Measurements from ENCODE around the gene ARID4B. TPM values are rescaled to one million over a fixed set of nuclear protein-coding genes. Genes with fewer than 3 reads are reported as not detected.
"Not testable (repeated sequence)": the region's sequence is repeated elsewhere in the genome, so short reads cannot be mapped to it uniquely, and the experiment has no call there.

ARID4B gene
- total RNA-seq, 1 experiment from 2014 or later, result 34.0 TPM

DNA sequence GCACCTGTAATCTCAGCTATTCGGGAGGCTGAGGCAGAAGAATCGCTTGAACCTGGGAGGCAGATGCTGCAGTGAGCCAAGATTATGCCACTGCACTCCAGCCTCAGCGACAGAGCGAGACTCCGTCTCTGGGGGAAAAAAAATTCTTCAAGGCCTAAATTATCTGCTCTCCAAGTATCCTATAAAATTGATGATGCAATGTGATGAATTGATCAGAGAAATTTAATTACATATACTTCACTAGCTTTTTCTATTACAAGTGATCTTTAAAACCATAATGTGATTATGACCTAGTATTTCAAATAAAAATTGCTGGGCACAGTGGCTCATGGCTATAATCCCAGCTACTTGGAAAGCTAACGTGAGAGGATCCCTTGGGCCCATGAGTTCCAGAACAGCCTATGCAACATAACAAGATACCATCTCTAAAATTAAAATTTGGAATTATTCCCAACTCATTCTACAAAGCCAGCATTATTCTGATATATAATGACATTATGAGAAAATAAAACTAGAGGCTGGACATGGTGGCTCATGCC is 43.7 kb downstream of the ARID4B start:
- H3K36me3 Mint-ChIP-seq (ENCODE audit: insufficient read depth in 1 of 3, low read depth in 3 of 3), result peaks cover 0 to 3% (median 0%) of the 10 kb centered on the region in 3 experiments; a peak in 3 of 7 replicates
- Histone ChIP-seq H3K27me3 (ENCODE audit: insufficient read depth, low read length) (no peaks in the 10 kb centered on the region), H3K18ac (ENCODE audit: insufficient read length, low read depth, low read length) (no peak overlapping the region), H4K8ac (replicated peaks; ENCODE audit: insufficient read length, low read depth, low read length) (no peak overlapping the region), H2BK12ac (ENCODE audit: insufficient read length, low read depth, low read length) (no peak overlapping the region), H2BK120ac (ENCODE audit: low read depth, low read length, poor library complexity, severe bottlenecking) (no peak overlapping the region), H3K4me1 (ENCODE audit: insufficient read depth, low read length) (peaks cover 6% of the 10 kb centered on the region; the same call in 1 of the 2 replicates), H2BK5ac (ENCODE audit: insufficient read length, low read length) (no peak overlapping the region), H3K79me2 (ENCODE audit: insufficient read depth, low read length) (peaks cover 31% of the 10 kb centered on the region; the same call in 1 of the 2 replicates), H2BK20ac (ENCODE audit: low read depth, low read length, poor library complexity, severe bottlenecking) (no peak overlapping the region), H3K9ac (ENCODE audit: extremely low read depth, insufficient read length, low read length) (no peak overlapping the region), H3K23me2 (ENCODE audit: insufficient read length, low read depth, low read length, poor library complexity, severe bottlenecking) (no peaks in the 10 kb centered on the region), H3T11ph (ENCODE audit: low read length) (no peak overlapping the region), H3K9me3 (ENCODE audit: control insufficient read depth, low read depth, low read length) (no peaks in the 10 kb centered on the region), H3K23ac (ENCODE audit: insufficient read length, low read depth, low read length) (no peak overlapping the region), H3K4ac (ENCODE audit: low read depth, low read length) (no peak overlapping the region), H2BK15ac (ENCODE audit: low read depth, low read length) (no peak overlapping the region), H2AK5ac (ENCODE audit: insufficient read length, low read length) (no peak overlapping the region), H2AFZ (ENCODE audit: low read length) (no peak overlapping the region), H4K91ac (ENCODE audit: insufficient read length, low read depth, low read length) (no peak overlapping the region), H3K14ac (ENCODE audit: insufficient read depth, low read length) (no peak overlapping the region), H3K79me1 (ENCODE audit: insufficient read depth, low read depth, low read length, poor library complexity, severe bottlenecking) (no peaks in the 10 kb centered on the region), H4K5ac (ENCODE audit: insufficient read length, low read depth, low read length) (no peak overlapping the region), H3K4me2 (ENCODE audit: insufficient read depth, insufficient read length, low read length) (no peak overlapping the region), H3K56ac (ENCODE audit: insufficient read length, low read depth, low read length) (no peak overlapping the region), H4K20me1 (ENCODE audit: control insufficient read depth, insufficient read depth, insufficient read length) (no peaks in the 10 kb centered on the region), H3K27ac (ENCODE audit: insufficient read length, low read depth, low read length) (no peak overlapping the region)
- no peaks in the 10 kb centered on the region for H3K9me3 Mint-ChIP-seq
- peak overlapping the region in 1 of 3 experiments; percentile 32; a peak in 1 of 7 replicates for H3K27ac Mint-ChIP-seq
- H3K4me1 Mint-ChIP-seq, result peaks cover 59 to 60% of the 10 kb centered on the region in 2 experiments
- TF ChIP-seq, protein P1, sequence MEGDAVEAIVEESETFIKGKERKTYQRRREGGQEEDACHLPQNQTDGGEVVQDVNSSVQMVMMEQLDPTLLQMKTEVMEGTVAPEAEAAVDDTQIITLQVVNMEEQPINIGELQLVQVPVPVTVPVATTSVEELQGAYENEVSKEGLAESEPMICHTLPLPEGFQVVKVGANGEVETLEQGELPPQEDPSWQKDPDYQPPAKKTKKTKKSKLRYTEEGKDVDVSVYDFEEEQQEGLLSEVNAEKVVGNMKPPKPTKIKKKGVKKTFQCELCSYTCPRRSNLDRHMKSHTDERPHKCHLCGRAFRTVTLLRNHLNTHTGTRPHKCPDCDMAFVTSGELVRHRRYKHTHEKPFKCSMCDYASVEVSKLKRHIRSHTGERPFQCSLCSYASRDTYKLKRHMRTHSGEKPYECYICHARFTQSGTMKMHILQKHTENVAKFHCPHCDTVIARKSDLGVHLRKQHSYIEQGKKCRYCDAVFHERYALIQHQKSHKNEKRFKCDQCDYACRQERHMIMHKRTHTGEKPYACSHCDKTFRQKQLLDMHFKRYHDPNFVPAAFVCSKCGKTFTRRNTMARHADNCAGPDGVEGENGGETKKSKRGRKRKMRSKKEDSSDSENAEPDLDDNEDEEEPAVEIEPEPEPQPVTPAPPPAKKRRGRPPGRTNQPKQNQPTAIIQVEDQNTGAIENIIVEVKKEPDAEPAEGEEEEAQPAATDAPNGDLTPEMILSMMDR (conservative IDR thresholded peaks at IDR 0.05), result no peak
- DNase-seq, result no peak
- no peaks in the 10 kb centered on the region for H3K27me3 Mint-ChIP-seq (ENCODE audit: low read depth)
- no CpG with 5 or more reads among the region's 6 CpGs for WGBS (ENCODE audit: extremely low coverage, insufficient read length, low lambda C conversion rate)
- H3K4me3 Mint-ChIP-seq, result no peak overlapping the region

DNA sequence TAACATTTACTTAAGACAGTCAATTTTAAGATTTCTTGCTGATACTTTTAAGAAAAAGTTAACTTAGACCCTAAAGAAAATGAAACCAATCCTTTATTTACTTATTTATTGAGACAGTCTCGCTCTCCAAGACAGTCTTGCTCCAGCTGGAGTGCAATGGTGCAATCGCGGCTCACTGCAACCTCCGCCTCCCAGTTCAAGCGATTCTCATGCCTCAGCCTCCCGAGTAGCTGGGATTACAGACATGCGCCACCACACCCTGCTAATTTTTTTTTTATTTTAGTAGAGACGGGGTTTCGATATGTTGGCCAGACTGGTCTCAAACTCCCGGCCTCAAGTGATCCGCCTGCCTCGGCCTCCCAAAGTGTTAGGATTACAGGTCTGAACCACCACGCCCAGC is 44.3 kb downstream of the ARID4B start:
- not testable (repeated sequence) for H4K5ac ChIP-seq (ENCODE audit: insufficient read length, low read depth, low read length); H3T11ph ChIP-seq (ENCODE audit: low read length); H3K23ac ChIP-seq (ENCODE audit: insufficient read length, low read depth, low read length); H4K91ac ChIP-seq (ENCODE audit: insufficient read length, low read depth, low read length); H4K8ac ChIP-seq (replicated peaks; ENCODE audit: insufficient read length, low read depth, low read length); H2BK12ac ChIP-seq (ENCODE audit: insufficient read length, low read depth, low read length); H2BK15ac ChIP-seq (ENCODE audit: low read depth, low read length); H3K79me1 ChIP-seq (ENCODE audit: insufficient read depth, low read depth, low read length, poor library complexity, severe bottlenecking); H3K27ac ChIP-seq (ENCODE audit: insufficient read length, low read depth, low read length); H3K36me3 Mint-ChIP-seq (ENCODE audit: insufficient read depth in 1 of 3, low read depth in 3 of 3); H2BK120ac ChIP-seq (ENCODE audit: low read depth, low read length, poor library complexity, severe bottlenecking); H3K4ac ChIP-seq (ENCODE audit: low read depth, low read length); H3K27me3 Mint-ChIP-seq (ENCODE audit: low read depth); H3K9me3 ChIP-seq (ENCODE audit: control insufficient read depth, low read depth, low read length); H4K20me1 ChIP-seq (ENCODE audit: control insufficient read depth, insufficient read depth, insufficient read length); H2BK5ac ChIP-seq (ENCODE audit: insufficient read length, low read length); H2BK20ac ChIP-seq (ENCODE audit: low read depth, low read length, poor library complexity, severe bottlenecking); H3K4me1 ChIP-seq (ENCODE audit: insufficient read depth, low read length); H2AFZ ChIP-seq (ENCODE audit: low read length); H3K18ac ChIP-seq (ENCODE audit: insufficient read length, low read depth, low read length); DNase-seq; H3K9ac ChIP-seq (ENCODE audit: extremely low read depth, insufficient read length, low read length); H3K4me3 Mint-ChIP-seq; H3K23me2 ChIP-seq (ENCODE audit: insufficient read length, low read depth, low read length, poor library complexity, severe bottlenecking); H3K9me3 Mint-ChIP-seq; H3K4me2 ChIP-seq (ENCODE audit: insufficient read depth, insufficient read length, low read length); H3K27me3 ChIP-seq (ENCODE audit: insufficient read depth, low read length); H3K27ac Mint-ChIP-seq; H2AK5ac ChIP-seq (ENCODE audit: insufficient read length, low read length); H3K56ac ChIP-seq (ENCODE audit: insufficient read length, low read depth, low read length); H3K14ac ChIP-seq (ENCODE audit: insufficient read depth, low read length)
- peaks cover 62 to 67% of the 10 kb centered on the region in 2 experiments for H3K4me1 Mint-ChIP-seq
- H3K79me2 ChIP-seq (ENCODE audit: insufficient read depth, low read length), result peaks cover 31% of the 10 kb centered on the region; the same call in 1 of the 2 replicates
- WGBS (ENCODE audit: extremely low coverage, insufficient read length, low lambda C conversion rate), result no CpG with 5 or more reads among the region's 13 CpGs

Measured in H9 (cell line).